ENCODE results near the gene PLSCR5. TPM values are rescaled to one million over a fixed set of nuclear protein-coding genes. Genes with fewer than 3 reads are reported as not detected.

Gene PLSCR5
- polyA plus RNA-seq, 3 donors = not detected

- no peak overlapping the region for H3K9ac ChIP-seq (ENCODE audit: insufficient read depth, low read length, poor library complexity, severe bottlenecking)
- DNase-seq = no peak
- intact Hi-C loops (cut with micrococcal nuclease) = no loop called here
- H3K27me3 ChIP-seq (ENCODE audit: control insufficient read depth in 2 of 2, insufficient read depth in 2 of 2, low read length in 2 of 2) = no peaks in the 10 kb centered on the region
- peaks cover 34 to 57% of the 10 kb centered on the region in 2 donors for H3K36me3 Mint-ChIP-seq
- H3K27ac ChIP-seq (ENCODE audit: low read depth in 1 of 2, low read length in 2 of 2) = peak overlapping the region in 1 of 2 donors; percentile 93
- TF ChIP-seq CTCF (IDR thresholded peaks at IDR 0.05) = no peak
- H3K4me1 ChIP-seq (ENCODE audit: control insufficient read depth in 1 of 2, insufficient read depth in 2 of 2, low read length in 2 of 2) = peaks cover 42% of the 10 kb centered on the region in 2 donors
- no peaks in the 10 kb centered on the region for H3K9me3 ChIP-seq (replicated peaks in 1 of 2; ENCODE audit: control insufficient read depth in 1 of 2, insufficient read depth in 1 of 2, low read length in 2 of 2)
- no peak overlapping the region for H2AFZ ChIP-seq (ENCODE audit: insufficient read depth, low read depth, low read length, poor library complexity, severe bottlenecking)
- no peak overlapping the region for H3K4me2 ChIP-seq (replicated peaks; ENCODE audit: extremely low read depth, low read length, poor library complexity, severe bottlenecking)
- H3K9me3 Mint-ChIP-seq = no peaks in the 10 kb centered on the region
- no peak overlapping the region for H3K4me3 Mint-ChIP-seq
- H4K20me1 ChIP-seq (ENCODE audit: insufficient read depth, low read length) = peaks cover 52% of the 10 kb centered on the region
- peaks cover 98% of the 10 kb centered on the region for H3K79me2 ChIP-seq (ENCODE audit: insufficient read depth, low read length)
- peaks cover 0 to 2% (median 2%) of the 10 kb centered on the region in 3 donors for H3K27me3 Mint-ChIP-seq (ENCODE audit: low read depth in 3 of 3)
- WGBS (ENCODE audit: insufficient coverage) = no CpG with 5 or more reads among the region's 3 CpGs
- H3K27ac Mint-ChIP-seq = peak overlapping the region in 4 of 7 donors; percentile 19 to 74 (median 60)
- no peak overlapping the region for H3K4me3 ChIP-seq (replicated peaks in 1 of 3; ENCODE audit: low read depth in 2 of 3, low read length in 3 of 3)
- peaks cover 5 to 28% of the 10 kb centered on the region in 2 donors for H3K36me3 ChIP-seq (replicated peaks in 1 of 2; ENCODE audit: control insufficient read depth in 1 of 2, insufficient read depth in 2 of 2, low read length in 2 of 2)
- peaks cover 66% of the 10 kb centered on the region for H3K4me1 Mint-ChIP-seq
Observed at GRCh38 chr3:146539315-146539714, 65.8 kb downstream of the PLSCR5 start.

- TF ChIP-seq CTCF (IDR thresholded peaks at IDR 0.05) = no peak
- Histone ChIP-seq H3K27ac (ENCODE audit: low read depth in 1 of 2, low read length in 2 of 2) (no peak overlapping the region), H4K20me1 (ENCODE audit: insufficient read depth, low read length) (peaks cover 60% of the 10 kb centered on the region), H3K4me3 (replicated peaks in 1 of 3; ENCODE audit: low read depth in 2 of 3, low read length in 3 of 3) (no peak overlapping the region), H3K9ac (ENCODE audit: insufficient read depth, low read length, poor library complexity, severe bottlenecking) (no peak overlapping the region), H3K4me1 (ENCODE audit: control insufficient read depth in 1 of 2, insufficient read depth in 2 of 2, low read length in 2 of 2) (peaks cover 31 to 33% of the 10 kb centered on the region in 2 donors), H2AFZ (ENCODE audit: insufficient read depth, low read depth, low read length, poor library complexity, severe bottlenecking) (no peak overlapping the region), H3K27me3 (ENCODE audit: control insufficient read depth in 2 of 2, insufficient read depth in 2 of 2, low read length in 2 of 2) (no peaks in the 10 kb centered on the region), H3K36me3 (replicated peaks in 1 of 2; ENCODE audit: control insufficient read depth in 1 of 2, insufficient read depth in 2 of 2, low read length in 2 of 2) (peaks cover 12 to 45% of the 10 kb centered on the region in 2 donors), H3K9me3 (replicated peaks in 1 of 2; ENCODE audit: control insufficient read depth in 1 of 2, insufficient read depth in 1 of 2, low read length in 2 of 2) (no peaks in the 10 kb centered on the region), H3K79me2 (ENCODE audit: insufficient read depth, low read length) (peaks cover 85% of the 10 kb centered on the region), H3K4me2 (replicated peaks; ENCODE audit: extremely low read depth, low read length, poor library complexity, severe bottlenecking) (no peak overlapping the region)
- Mint-ChIP-seq H3K4me1 (peaks cover 59% of the 10 kb centered on the region), H3K27ac (peak overlapping the region in 6 of 7 donors; percentile 20 to 74 (median 36)), H3K36me3 (peaks cover 45 to 64% of the 10 kb centered on the region in 2 donors), H3K4me3 (no peak overlapping the region), H3K27me3 (ENCODE audit: low read depth in 3 of 3) (peaks cover 0 to 2% (median 0%) of the 10 kb centered on the region in 3 donors), H3K9me3 (no peaks in the 10 kb centered on the region)
- WGBS (ENCODE audit: insufficient coverage) = no CpG with 5 or more reads among the region's 3 CpGs
- DNase-seq = no peak
- intact Hi-C loops (cut with micrococcal nuclease) = no loop called here
Observed at GRCh38 chr3:146537603-146538002, 67.5 kb downstream of the PLSCR5 start.

Data from CD14-positive monocyte (primary cell).